CD4-positive, alpha-beta T cell treated with Interleukin-15 for 4 hours (primary cell): ENCODE measurements around the gene GPT2.

ENCODE experiments used
- DNase-seq: peaks from one replicate; pipeline ENCODE4 v3.0.0-alpha.2; 2020; ENCODE audit warnings: low spot score

The GPT2 gene, protein sequence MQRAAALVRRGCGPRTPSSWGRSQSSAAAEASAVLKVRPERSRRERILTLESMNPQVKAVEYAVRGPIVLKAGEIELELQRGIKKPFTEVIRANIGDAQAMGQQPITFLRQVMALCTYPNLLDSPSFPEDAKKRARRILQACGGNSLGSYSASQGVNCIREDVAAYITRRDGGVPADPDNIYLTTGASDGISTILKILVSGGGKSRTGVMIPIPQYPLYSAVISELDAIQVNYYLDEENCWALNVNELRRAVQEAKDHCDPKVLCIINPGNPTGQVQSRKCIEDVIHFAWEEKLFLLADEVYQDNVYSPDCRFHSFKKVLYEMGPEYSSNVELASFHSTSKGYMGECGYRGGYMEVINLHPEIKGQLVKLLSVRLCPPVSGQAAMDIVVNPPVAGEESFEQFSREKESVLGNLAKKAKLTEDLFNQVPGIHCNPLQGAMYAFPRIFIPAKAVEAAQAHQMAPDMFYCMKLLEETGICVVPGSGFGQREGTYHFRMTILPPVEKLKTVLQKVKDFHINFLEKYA

DNA sequence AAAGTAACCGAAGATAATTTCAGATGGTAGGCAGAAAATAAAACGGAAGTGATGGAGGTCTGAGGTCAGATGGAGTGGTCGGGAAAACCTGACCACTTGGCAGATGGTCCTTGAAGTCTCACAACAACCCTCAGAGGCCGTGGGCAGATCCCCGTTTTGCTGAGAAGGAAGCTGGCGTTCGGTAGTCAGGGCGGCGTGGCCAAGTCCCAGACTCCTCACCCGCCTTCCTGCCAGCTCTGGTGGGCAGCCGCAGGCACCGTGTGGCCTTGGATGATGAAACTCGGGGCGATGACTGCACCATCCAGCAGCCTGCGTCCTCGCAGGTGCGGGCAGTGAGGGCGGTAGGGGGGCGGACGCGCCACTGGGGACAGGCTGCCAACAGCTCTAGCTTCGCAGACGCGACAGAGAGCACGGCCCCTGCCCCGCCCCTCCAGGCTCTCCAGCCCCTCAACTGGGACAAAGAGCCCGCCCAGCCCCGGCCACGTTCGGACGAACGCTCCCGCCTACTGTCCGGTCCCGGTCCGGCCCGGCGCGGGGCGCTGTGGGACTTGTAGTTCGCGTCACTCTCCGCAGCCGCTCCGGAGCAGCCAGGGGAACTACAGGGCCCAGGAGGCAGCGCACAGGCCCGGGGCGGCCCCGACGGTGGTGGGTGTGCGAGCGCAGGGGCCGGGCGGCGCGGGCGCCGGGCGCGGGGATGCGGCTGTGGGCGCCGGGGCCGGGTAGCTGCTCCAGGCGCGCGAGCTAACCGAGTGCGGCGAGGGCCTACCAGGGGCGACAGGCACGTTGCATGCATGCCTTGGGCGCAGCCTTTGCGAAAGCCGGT is at the start of gene GPT2:
TSS of gene GPT2 (plus strand) at position 673 of the 823 bp plus-strand sequence. CDS start 354 bp downstream, outside the sequence.
- DNase-seq = peak; percentile 65

DNA sequence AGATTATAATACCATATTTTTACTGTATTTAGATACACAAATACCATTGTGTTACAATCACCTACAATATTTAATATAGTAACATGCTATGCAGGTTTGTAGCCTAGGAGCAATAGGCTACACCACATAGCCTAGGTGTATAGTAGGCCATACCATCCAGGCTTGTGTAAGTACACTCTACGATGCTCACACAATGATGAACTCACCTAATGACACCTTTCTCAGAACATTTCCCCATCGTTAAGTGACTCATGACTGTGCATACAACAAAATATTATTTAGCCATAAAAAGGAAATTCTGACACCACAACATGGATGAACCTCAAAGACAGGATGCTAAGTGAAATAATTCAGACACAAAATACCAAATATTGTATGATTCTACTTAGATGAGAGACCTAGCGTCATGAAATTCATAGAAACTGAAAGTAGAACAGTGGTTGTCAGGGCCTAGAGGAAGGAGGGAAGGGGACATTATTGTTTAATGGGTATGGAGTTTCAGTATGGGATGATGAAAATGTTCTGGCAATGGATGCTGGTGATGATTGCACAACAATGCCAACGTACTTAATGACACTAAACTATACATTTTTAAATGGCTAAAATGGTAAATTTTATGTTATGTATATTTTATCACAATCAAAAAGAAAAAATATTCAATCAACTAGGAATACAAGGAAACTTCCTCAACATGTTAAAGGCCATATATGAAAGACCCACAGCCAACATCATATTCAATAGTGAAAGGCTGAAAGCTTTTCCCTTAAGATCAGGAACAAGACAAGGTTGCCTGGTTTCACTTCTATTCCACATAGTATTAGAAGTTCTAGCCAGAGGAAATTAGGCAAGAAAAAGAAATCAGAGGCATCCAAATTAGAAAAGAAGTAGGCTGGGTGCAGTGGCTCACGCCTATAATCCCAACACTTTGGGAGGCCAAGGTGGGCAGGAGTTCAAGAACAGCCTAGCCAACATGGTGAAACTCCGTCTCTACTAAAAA is 47.3 kb upstream of the GPT2 start:
- no peak for DNase-seq

DNA sequence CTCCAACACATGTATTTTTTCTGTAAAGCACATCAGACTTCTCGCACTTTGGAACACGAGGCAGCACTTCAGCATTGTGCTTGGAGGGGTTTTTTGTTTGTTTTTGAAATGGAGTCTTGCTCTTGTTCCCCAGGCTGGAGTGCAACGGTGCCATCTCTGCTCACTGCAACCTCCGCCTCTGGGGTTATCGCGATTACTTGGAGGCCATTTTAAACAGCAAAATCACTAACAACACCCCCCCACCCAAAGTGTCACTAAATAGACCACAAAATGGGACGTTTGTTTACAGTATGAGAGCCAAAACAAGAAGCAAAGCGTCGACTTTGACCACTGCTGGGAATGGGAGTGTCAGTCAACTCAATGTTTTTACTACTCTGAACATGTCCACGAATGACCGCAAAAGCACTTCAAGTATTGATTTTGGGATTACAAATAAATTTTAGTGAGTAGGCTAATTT is 44.1 kb upstream of the GPT2 start:
- DNase-seq = no peak

DNA sequence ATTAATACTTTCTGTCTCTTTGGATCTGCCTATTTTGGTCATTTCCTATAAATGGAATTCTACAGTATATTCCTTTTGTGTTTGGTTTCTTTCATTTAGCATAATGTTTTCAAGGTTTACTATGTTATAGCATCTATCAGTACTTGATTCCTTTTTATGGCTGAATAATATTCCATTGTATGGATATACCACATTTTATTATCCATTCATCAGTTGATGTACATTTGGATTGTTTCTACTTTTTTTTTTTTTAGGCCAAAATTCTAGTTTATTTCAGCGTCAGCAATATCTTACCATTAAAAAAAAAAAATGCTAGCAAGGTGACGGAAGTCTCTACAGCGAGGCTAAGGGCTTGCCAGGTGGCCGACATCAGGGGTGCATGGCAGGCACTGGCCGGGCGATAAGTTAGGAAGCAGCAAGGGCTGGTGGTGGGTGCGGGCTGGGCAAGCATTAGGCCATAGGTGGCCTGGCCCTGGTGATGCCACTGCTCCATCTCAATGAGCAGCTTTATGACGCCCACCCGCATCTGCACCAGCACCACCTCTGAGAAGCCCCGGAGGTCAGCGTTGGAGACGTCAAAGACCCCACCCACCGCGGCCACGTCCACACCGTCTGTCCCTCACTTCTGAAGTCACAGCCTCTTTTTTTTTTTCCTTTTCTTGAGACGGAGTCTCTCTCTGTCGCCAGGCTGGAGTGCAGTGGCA is 41.8 kb upstream of the GPT2 start:
- no peak for DNase-seq

DNA sequence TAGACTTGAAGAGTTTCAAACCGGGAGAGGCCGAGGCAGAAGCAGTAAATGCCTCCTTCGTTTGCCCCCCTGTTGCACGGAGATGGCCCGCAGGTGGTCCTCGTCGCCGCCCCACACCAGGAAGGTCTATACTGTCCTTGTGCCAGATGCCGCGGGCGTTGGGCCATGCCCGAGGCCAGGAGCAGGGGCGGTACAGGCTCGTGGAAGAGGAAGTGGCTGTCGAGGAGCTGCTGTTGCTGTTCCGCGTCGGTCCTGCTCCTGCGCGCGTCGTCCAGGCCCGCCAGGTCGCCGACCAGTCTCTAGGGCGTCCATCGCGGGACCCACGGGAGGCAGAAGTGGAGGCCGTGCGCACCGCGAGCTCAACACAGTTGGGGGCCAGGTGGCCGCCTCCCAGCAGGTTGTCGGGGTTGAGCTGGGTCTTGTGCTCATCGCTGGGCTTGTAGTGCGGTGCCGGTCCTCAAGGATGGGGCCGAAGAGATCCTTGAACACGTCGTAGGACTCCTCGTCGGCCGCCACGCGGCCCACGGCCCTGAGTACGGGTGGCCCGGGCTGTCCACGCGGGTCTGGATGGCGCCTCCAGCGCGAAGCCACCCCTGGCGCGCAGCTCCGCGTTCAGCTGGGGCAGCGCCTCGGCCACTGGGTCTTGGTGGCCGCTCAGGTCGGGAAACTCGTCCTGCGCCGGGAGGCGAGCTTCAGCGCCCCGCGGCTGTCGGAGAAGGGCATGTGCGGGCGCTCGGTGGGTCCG is 40.1 kb upstream of the GPT2 start:
- DNase-seq = no peak

DNA sequence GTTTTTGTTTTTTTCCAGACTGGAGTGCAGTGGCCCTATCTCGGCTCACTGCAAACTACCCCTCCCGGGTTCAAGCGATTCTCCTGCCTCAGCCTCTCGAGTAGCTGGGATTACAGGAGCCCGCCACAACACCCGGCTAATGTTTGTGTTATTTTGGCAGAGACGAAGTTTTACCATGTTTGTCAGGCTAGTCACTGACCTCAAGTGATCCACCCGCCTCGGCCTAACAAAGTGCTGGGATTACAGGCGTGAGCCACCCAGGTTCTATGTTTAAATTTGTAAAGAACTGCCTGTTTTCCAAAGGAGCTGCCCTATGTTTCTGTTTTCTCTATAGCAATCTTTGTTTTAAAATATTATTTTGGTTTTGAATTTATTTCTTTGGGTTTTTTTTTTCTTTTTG is 39.4 kb upstream of the GPT2 start:
- DNase-seq = no peak

DNA sequence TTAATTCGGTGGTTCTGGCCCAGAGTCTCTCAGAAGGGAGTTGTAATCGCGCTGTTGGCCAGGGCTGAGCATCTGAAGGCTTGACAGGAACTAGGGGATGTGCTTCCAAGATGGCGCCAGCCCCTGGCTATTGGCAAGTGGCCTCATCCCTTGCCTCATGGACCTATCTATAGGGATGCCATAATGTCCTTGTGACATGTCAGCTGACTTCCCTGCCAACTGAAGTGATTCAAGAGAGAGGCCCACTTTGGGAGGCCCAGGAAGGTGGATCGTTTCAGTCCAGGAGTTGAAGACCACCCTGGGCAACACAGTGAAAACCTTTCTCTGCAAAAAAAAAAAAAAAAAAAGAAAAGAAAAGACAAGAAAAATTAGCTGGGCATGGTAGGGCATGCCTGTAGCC is 38.2 kb upstream of the GPT2 start:
- DNase-seq = no peak

DNA sequence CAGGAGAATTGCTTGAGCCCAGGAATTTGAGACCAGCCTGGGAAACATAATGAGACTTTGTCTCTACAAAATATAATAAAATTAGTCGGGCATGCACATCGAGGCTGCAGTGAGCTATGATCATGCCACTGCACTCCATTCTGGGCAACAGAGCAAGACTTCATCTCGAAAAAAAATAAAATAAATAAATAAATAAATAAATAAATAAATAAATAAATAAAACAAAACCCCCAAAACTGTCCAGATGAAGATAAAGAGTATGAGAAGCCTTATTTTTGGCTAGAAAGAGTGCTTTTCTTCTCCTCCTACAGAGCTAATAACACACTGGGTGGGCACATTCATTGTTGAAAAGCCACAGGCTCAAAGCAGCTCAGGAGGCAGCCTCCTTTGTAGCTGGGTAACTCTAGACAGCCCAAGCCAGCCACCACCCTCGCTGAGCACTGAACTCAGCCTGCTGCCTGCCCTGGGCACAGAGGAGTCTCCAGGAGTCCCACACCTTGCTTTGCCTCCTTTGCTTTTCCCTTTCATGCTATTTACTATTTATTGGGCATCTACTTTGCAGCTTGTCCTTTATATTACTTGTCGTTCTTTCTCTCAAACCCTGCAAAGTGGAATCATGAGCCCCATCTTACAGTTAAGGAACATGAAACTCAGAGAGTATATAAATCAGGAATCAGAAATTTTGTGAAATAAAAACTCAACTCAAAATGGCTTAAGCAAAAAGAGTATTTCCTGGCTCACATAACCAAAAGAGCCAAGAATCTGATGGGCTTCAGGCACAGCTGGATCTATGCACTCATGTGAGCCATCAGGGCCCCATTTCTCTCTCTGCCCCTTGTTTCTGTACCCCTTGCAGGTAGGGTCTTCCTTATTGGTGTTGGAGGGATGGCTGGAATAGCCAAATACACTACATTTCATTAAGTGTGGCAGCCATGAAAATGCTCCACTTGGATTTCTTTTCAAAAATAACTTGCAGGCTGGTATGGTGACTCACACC is 35.1 kb upstream of the GPT2 start:
- no peak for DNase-seq

DNA sequence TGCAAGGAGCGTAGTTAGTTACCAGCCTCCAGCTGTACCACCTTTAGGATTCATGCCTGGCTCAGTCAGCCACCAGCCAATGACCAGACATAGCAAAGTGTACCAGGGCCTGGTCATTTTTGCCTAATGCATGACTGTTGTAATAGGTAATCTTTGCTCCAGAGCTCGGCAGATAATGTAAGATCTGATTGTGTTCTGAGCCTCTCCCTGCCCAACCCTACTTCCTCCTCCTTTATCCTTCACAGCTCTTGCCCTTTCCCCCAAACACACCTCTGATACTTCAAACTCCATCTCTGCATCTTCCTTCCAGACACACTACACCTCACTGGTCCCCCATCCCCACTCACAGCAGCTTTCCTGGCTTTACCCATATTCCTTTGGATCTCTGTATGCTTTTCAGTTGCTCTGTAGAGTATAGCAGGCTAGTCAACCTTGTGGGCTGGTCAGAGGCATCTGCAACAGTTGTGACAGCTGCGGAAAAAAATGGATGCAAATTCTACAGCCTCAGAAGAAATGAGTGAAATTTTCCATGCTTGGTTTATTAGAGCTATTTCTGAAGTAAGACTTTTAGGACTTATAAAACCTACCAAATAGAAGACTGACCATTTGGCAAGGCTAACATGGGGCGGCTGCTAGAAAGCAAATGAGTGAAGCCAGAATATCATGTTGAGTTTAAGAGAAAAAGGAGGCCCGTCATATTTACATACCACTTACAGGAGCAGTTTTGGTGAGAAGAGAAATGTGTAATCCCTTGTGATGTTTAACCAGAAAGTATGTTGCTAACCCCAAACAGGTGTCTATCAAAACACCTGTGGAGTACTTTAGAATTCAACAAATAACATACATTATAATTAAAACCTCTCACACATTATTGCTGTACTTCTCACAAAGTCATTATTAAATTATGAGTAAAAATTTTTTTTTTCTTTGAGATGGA is 33.3 kb upstream of the GPT2 start:
- DNase-seq = no peak

DNA sequence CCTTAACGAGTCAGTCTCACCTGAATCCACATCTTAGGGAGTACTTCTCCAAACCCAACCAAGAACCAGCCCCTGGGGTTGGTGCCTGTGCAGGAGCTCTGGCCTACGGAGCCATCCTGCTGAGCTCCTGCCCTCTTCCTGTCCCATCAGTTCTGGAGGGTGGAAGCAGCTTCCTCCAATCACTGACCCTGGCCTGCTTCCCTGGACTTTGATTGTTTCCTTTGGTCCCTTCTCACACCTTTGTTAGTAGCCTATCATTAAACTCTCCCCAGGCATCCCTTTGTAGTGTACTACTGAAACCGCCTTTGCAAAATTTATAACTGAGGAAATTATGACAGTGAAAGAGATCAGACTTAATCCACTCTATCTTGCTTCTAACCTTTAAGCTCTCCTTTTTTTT is 32.0 kb upstream of the GPT2 start:
- no peak for DNase-seq

DNA sequence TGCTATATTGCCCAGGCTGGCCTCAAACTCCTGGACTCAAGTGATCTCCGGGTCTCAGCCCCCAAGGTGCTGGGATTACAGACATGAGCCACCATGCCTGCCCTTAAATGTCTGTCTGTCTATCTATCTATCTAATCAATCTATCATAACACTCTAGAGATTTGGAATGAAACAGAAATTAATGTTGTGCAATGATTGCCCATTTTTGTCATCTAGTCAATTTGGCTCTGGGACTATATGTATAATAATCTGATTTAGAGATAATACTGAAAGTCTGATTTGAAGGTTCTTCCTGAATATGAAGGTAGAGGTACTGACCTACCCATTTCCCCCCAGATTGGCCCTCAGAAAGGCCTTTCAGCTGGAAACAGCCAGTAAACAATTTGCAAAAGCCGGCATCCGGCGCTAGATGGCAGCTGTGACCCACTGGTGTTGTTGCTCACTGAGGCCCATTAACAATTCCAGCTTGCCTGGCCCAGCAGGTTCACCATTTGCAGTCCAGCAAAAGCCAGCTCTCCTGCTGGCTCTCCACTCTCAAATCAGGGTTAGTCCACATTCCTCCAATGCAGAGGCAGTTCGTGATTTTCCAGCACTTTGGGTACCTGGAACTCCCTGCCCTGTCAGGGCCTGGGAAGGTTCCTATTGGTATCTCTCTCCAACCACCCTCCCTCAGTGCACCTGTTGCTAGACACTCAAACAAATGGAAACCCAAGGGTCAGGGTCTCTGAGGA is 30.3 kb upstream of the GPT2 start:
- DNase-seq = peak; percentile 52

DNA sequence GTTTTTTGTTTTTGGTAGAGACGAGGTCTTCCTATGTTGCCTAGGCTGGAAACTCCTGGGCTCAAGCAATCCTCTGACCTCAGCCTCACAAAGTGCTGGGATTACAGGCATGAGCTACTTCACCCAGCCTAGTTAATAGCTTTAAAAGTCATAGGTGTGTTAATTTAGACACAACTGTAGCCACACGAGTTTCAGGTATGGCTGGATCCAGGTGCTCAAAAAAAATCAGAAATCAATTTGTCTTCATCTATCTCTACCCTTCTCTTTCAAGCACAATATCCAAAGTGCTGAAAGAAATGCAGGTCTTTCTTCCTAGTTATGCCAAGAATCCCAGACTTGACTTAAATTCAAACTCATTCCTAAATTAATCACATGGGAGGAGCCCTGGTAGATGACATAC is 29.3 kb upstream of the GPT2 start:
- no peak for DNase-seq

DNA sequence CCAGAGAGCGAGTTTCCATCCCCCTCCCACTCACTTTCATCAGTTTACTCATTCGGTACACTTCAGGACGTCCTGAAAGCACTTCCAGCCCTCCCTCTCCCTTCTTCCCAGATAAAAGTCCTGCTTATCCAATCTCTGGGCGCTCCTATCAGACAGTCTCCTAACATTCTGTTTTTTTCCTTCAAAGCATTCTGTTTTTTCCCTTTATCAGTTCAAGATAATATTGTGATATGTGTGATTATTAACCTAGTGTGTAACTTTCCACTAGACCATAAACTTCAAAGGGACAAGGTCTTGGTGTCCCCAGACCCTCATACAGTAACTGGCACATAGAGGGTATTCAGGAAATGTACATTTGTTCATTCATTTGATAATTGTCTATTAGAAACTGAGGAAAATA is 28.8 kb upstream of the GPT2 start:
- DNase-seq = no peak

DNA sequence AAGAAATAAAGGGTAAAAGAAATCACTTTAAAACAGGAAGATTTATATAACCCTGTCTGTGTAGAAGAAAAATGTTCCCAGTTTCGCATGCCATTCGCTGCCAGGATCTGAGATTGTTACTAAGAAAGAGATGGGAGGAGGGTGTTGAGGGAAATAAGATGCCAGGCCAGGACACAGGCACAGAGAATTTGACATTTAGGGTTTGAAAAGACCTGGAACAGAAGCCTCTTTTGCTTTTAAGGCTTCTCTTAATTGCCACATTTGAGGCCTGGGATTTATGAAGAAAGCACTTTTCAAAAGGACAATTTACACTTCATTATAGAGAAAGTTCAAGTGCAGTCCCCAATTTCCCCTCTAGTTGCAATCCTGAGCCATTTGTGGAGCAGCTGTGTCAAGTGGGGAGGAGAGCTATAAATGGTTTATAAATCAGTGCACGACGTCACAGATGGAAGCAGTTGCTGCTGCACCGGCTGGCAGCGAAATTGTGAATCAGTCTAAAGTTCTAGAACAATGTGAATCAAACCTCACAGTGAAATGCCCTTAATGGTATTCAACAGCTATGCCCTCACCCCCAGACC is 26.7 kb upstream of the GPT2 start:
- no peak for DNase-seq

DNA sequence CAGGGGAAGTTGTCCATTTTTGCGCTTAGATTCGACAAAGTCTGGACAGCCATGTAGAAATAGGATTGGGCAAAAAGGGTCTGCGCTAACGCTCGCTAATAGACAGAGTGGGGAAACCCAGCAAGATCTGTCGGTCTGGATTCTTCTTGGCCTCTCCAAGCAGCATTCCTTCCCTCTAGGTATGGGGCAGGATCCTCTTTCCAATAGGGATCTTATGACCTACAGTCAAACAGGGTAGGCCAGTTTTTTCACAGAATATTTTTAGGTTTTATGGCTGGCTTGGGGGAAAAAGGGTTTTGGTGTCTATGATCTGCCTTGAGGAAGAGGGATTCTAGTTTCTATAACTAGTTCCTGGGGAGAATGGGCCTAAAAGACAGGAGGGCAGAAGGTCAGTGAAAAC is 26.0 kb upstream of the GPT2 start:
- DNase-seq = no peak

DNA sequence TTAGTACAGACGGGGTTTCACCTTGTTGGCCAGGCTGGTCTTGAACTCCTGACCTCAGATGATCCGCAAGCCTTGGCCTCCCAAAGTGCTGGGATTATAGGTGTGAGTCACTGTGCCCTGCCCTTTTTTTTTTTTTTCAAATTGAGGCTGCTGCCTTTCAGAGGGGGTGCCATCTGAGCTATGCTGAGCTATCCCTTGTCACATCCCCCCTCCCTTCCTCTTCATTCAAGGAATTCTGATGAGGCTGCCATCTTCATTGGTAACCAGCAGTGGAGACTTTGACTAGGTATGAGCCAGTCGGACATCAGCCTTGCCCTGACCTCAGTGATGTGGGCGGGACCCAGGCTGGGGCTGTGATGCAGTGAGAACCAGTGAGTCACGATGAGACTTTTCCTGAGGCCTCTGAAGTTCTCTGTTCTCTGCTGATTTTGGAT is 24.4 kb upstream of the GPT2 start:
- no peak for DNase-seq
